Muscle of leg (tissue), 11 donors: ENCODE measurements around the gene TESK2. TPM values are rescaled to one million over a fixed set of nuclear protein-coding genes. Genes with fewer than 3 reads are reported as not detected.

ENCODE experiments used
- DNase-seq: peaks from one replicate; pipeline ENCODE4 v3.0.0; 2013
- H3K27ac ChIP-seq: one replicate; pipeline ENCODE4 v1.5.1; 2013; ENCODE audit warnings: mild to moderate bottlenecking, low read length, control low read depth
- H3K27me3 ChIP-seq: one replicate; pipeline ENCODE4 v1.6.1; 2013; ENCODE audit warnings: low read length; ENCODE audit not compliant: control insufficient read depth, insufficient read depth
- H3K36me3 ChIP-seq: one replicate; pipeline ENCODE4 v1.6.1; 2013; ENCODE audit warnings: low read length; ENCODE audit not compliant: control insufficient read depth, insufficient read depth
- H3K4me1 ChIP-seq: one replicate; pipeline ENCODE4 v1.6.1; 2013; ENCODE audit warnings: low read length; ENCODE audit not compliant: control insufficient read depth, insufficient read depth
- H3K4me3 ChIP-seq: one replicate; pipeline ENCODE4 v1.5.1; 2013; ENCODE audit warnings: low read length, control low read depth
- H3K9me3 ChIP-seq: replicated peaks from 2 replicates; pipeline ENCODE4 v1.6.1; 2013; ENCODE audit warnings: low read depth, low read length; ENCODE audit not compliant: control insufficient read depth
- WGBS: methylation state at CpG from one replicate; pipeline ENCODE4 v1.1.5; 2013; ENCODE audit warnings: missing lambda C conversion rate; ENCODE audit not compliant: insufficient coverage; 5-methylcytosine and 5-hydroxymethylcytosine counted together
- polyA plus RNA-seq, 8 donors: library from polyadenylated mRNA; unstranded; fragments of 120-200 nt; gene quantifications; one replicate each; pipeline versions ENCODE4 v1.2.1 to v1.2.3, GENCODE V29; 2013; ENCODE audit warnings: inconsistent platforms in 1 of 8, low replicate concordance in 1 of 8; ENCODE audit not compliant: insufficient read length in 8 of 8, insufficient read depth in 1 of 8
- total RNA-seq: library from RNA; stranded (reverse); fragments of 120-200 nt; gene quantifications from one replicate; pipeline ENCODE4 v1.2.4, GENCODE V29; 2013

Gene TESK2
- total and polyA plus RNA-seq, 9 donors, result 1.3 to 3.1 (median 2.2) TPM

DNA sequence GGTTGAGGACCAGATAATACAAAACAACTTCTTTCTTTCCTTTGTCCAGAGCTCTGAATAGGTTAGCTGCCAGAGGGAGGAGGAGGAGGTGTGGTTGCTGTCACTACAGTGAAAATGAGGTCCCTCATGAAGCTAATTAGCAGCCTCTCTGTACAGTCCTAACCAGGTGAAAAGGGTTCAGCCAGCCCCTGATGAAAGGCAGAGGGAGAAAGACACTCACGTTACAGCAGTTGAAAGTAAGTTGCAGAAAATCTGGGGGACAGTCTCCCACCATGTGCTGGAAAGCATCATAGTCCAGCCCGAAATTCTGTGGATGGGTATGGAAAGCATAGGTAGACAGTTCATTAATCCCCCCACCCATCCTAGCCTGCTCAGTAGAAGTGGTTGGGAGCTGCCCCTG lies 144.5 kb downstream of the TESK2 start:
- Histone ChIP-seq H3K27me3 (no peaks in the 10 kb centered on the region), H3K9me3 (no peaks in the 10 kb centered on the region), H3K27ac (no peak overlapping the region), H3K4me1 (peaks cover 14% of the 10 kb centered on the region), H3K4me3 (no peak overlapping the region), H3K36me3 (peaks cover 43% of the 10 kb centered on the region)
- 80% methylated on average over 1 of the region's 2 CpGs for WGBS
- DNase-seq, result no peak

DNA sequence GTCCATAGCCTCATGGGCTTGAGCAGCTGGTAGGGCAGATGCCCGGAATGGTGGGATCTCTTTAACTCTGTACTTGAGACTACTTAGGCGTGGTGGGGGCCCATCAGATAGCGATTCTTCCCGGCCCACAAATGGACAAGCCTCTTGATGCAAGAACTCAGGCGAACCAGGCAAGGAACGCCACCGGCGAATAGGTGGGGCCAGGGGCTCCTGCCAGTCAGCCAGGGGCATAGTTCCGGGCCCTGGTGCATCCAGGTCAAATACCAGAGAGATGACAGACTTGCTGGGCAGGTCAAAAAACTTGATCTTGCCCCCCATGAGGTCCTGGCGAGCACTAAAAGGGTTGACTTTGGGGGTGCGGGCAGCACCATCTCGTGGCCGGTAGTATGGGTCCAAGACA lies 145.9 kb downstream of the TESK2 start:
- peaks cover 25% of the 10 kb centered on the region for H3K4me1 ChIP-seq
- H3K27ac ChIP-seq, result no peak overlapping the region
- DNase-seq, result no peak
- H3K9me3 ChIP-seq, result no peaks in the 10 kb centered on the region
- no peak overlapping the region for H3K4me3 ChIP-seq
- no peaks in the 10 kb centered on the region for H3K27me3 ChIP-seq
- 96% methylated on average over 13 of the region's 13 CpGs for WGBS
- H3K36me3 ChIP-seq, result peaks cover 50% of the 10 kb centered on the region

DNA sequence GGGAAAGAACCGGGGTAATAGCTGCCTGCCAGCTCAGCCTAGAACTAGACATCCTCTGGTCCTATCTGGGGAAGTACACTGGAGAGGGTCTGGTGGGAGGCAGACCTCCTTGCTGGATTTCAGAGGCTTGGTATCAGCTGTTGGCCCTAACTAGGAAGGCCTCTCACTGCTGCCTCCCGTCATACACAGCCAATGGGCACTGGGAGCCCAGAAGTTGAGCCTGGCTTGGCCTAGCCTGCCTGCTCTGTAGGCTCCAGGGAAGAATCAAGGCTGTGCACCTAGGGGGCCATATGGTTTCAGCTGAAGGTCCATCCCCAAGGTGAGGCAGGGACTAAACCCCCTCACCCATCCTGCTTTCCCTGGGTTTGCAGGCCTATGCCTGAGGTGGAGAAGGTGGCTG lies 146.5 kb downstream of the TESK2 start:
- Histone ChIP-seq H3K27me3 (no peaks in the 10 kb centered on the region), H3K36me3 (peaks cover 50% of the 10 kb centered on the region), H3K27ac (no peak overlapping the region), H3K4me1 (peaks cover 25% of the 10 kb centered on the region), H3K9me3 (no peaks in the 10 kb centered on the region), H3K4me3 (no peak overlapping the region)
- DNase-seq, result no peak
- 82% methylated on average over 2 of the region's 2 CpGs for WGBS

DNA sequence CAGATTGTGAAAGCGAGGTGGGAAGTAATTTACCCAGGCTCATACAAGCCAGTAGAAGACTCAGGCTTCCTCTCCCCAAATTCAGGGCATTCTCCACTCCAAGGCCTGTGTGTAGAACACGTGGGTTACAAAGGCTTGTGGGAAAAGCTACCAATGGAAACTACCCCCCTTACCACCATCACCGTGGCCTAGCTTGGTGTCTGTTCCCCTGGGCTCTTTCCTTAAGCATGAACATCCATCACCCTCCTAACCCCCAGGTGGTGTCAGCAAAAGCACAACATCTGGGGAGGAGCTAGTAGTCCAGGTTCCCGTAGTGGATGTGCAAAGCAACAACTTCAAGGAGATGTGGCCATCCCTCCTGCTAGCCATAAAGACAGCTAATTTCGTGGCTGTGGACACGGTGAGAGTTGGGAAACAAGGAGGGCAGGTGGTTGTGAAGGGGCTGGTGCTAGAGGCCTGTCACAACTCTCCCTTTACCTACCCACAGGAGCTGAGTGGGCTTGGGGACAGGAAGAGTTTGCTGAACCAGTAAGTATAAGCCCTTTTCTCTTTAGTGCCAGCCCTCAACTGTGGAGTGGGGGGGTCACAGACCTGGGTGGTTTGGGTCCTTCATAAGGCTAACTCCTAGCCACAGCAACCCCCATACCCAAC lies 150.0 kb downstream of the TESK2 start:
- H3K4me3 ChIP-seq, result peak overlapping the region; percentile 79
- no CpG with 5 or more reads among the region's 6 CpGs for WGBS
- H3K27ac ChIP-seq, result peak overlapping the region; percentile 98
- H3K4me1 ChIP-seq, result peaks cover 18% of the 10 kb centered on the region
- no peaks in the 10 kb centered on the region for H3K9me3 ChIP-seq
- DNase-seq, result peak; percentile 24
- H3K27me3 ChIP-seq, result no peaks in the 10 kb centered on the region
- peaks cover 48% of the 10 kb centered on the region for H3K36me3 ChIP-seq

- WGBS, result under 1% methylated on average over 63 of the region's 70 CpGs
- Histone ChIP-seq H3K27me3 (no peaks in the 10 kb centered on the region), H3K27ac (peak within 1 kb of the TSS; percentile 98), H3K4me3 (peak within 1 kb of the TSS; percentile 79), H3K4me1 (peaks cover 18% of the 10 kb centered on the region), H3K9me3 (no peaks in the 10 kb centered on the region), H3K36me3 (peaks cover 41% of the 10 kb centered on the region)
- DNase-seq, result peak; percentile 96
Observed at GRCh38 chr1:45339789-45340558, 151.0 kb downstream of the TESK2 start, which contains the start of the genes MUTYH and TOE1. Gene MUTYH (minus strand): TSS chr1:45340440. CDS start chr1:45334505, 5,935 bp downstream. Gene TOE1 (plus strand): TSS chr1:45340170. CDS start chr1:45340253, 83 bp downstream.

- Histone ChIP-seq H3K27me3 (no peaks in the 10 kb centered on the region), H3K36me3 (peaks cover 37% of the 10 kb centered on the region), H3K9me3 (no peaks in the 10 kb centered on the region), H3K4me3 (no peak overlapping the region), H3K4me1 (peaks cover 24% of the 10 kb centered on the region), H3K27ac (no peak overlapping the region)
- DNase-seq, result no peak
- WGBS, result 96% methylated on average over 2 of the region's 3 CpGs
Observed at GRCh38 chr1:45337630-45338325, 153.2 kb downstream of the TESK2 start.

- Histone ChIP-seq H3K9me3 (no peaks in the 10 kb centered on the region), H3K27me3 (no peaks in the 10 kb centered on the region), H3K36me3 (peaks cover 38% of the 10 kb centered on the region), H3K4me3 (no peak overlapping the region), H3K4me1 (peaks cover 18% of the 10 kb centered on the region), H3K27ac (no peak overlapping the region)
- WGBS, result 66% methylated on average over 3 of the region's 4 CpGs
- DNase-seq, result no peak
Observed at GRCh38 chr1:45335855-45336324, 155.1 kb downstream of the TESK2 start.

DNA sequence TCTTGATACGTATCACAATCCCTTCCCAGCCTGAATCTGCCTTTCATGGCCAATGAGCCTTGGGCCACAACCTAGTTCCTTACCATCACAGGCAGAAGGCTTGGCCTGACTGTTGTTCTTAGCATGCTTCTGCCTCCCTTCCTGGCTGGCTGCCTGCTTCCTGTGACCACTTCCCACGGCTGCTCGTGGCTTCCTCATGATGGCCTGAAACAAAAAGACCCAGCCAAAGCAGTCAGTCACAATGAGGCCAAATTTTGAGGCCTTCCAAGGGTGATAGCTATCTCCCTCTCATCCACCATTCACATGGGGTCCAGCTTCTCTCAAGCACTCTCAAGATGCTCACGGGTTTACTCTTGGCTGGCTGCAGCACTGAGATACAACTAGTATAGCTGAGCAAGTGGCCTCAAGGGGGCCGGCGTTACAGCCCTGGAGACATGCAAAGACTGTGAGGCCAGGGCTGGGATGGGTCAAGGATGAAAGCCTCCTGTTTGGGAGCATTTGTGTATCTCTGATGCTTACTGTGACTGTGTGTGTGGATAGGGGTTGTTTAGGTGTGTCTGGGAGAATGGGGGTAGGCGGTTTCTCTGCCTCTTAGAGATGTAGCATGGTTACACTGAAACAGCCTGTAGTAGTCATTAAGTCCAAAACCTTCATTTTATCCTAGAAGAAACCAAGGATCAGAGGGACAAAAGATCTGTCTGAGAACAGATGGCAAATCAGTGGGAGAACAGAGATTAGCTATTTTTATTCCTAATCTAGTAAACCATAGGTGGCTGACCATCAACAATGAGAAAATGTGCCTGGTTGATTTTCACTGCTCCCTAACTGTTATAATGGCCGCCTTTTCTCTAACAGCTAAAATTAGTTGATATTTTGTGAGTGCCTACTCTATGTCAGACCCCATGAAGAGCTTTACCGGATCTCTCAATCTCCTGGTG lies 156.4 kb downstream of the TESK2 start:
- Histone ChIP-seq H3K27me3 (no peaks in the 10 kb centered on the region), H3K4me3 (no peak overlapping the region), H3K9me3 (no peaks in the 10 kb centered on the region), H3K36me3 (peaks cover 43% of the 10 kb centered on the region), H3K4me1 (peaks cover 12% of the 10 kb centered on the region), H3K27ac (peak overlapping the region; percentile 26)
- 40% methylated on average over 6 of the region's 9 CpGs for WGBS
- DNase-seq, result peak; percentile 59

DNA sequence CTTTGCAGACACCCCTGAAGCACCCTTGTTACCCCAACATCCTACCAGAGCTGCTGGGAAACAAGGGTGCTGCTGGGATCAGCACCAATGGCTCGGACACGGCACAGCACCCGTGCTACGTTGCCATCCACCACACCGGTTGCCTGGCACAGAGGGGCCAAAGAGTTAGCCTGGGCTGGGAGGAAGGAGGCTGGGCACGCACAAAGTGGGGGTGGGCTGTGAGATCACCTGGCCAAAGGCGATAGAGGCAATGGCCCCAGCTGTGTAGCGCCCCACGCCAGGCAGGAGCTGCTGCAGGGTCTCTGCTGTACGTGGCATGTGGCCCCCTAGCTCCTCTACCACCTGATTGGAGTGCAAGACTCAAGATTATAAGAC lies 158.6 kb downstream of the TESK2 start:
- no peak for DNase-seq
- no peak overlapping the region for H3K27ac ChIP-seq
- 94% methylated on average over 8 of the region's 10 CpGs for WGBS
- H3K4me1 ChIP-seq, result peaks cover 13% of the 10 kb centered on the region
- no peaks in the 10 kb centered on the region for H3K9me3 ChIP-seq
- no peak overlapping the region for H3K4me3 ChIP-seq
- peaks cover 2% of the 10 kb centered on the region for H3K27me3 ChIP-seq
- peaks cover 51% of the 10 kb centered on the region for H3K36me3 ChIP-seq
